Activated gamma-delta T cell treated with Interleukin-2 at 50 U/mL for 16 hours (primary cell): Measurements from ENCODE around the gene SIK3.
"Not testable (repeated sequence)": the region's sequence is repeated elsewhere in the genome, so short reads cannot be mapped to it uniquely, and the experiment has no call there.

Experiments
- DNase-seq: peaks from one replicate; pipeline ENCODE4 v3.0.0-alpha.2; 2020

The SIK3 gene

DNA sequence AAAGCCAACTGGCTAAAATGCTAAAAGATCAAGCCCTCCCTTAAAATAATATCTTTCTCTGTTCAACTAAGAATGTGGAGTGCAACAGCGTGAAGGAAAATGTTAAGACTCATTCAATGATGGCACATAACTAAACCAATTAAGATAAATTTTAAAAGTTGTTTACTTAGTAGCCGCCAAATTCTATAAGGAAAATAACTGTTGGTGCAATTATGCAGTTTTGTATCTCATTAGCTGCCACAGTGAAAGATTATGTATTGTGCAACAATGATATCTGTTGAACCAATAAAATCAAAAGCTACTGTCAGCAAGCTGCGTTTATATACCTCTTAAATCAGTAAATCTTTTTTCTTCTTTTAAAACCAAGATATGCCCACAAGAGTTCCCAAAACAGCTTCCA is 55.5 kb downstream of the SIK3 start:
- no peak for DNase-seq

DNA sequence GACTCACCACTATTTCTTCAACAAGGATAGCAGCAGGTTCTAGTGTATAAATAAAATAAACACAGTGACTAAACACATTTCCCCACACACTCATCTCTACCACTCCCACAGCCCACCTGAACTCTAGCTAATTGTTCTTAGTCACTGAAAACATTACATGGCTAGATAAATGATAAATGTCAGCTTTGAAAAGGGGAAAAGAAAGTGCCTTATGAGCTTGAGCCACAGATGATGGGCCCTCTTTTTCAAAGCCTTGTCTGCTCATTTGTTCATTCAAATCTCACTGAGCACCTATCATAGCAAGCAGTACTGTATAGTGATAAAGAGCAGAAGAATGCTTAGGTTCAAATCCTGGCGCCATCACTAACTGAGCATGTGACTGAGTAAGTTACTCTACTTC is 58.3 kb downstream of the SIK3 start:
- DNase-seq, result no peak

DNA sequence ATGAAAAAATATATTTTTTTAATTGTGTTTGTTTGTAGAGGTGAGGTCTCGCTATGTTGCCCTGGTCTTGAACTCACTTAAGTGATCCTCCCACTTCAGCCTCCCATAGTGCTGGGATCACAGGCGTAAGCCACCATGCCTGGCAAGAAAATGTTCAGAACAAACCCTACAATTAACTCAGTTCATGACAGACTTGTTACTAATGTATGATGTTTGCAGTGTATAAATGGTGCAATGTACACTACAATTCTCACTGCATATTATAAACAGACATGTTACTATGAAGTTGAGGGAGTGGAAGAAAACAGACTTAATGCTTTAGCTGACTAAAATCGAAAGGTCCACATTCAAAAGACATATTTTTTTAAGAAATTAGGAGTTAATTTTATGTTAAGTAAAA is 59.0 kb downstream of the SIK3 start:
- DNase-seq, result no peak

DNA sequence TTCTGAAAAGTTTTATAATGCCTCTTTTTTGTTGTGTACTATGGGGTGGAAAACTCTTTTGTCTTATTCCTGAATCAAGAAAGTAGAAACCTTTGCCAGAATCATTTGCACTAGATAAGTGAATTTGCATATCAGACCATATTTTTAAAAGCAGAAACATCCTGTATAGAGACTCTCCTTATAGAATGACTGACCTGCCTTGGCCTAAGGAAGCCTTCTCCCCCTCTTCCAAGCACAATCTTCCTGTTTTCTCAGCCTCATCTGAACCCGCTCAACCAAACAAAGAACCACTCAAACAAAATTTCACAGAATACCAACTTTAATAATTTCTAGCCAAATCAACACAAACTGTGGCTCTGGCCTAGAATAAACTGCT is 60.3 kb downstream of the SIK3 start:
- no peak for DNase-seq

DNA sequence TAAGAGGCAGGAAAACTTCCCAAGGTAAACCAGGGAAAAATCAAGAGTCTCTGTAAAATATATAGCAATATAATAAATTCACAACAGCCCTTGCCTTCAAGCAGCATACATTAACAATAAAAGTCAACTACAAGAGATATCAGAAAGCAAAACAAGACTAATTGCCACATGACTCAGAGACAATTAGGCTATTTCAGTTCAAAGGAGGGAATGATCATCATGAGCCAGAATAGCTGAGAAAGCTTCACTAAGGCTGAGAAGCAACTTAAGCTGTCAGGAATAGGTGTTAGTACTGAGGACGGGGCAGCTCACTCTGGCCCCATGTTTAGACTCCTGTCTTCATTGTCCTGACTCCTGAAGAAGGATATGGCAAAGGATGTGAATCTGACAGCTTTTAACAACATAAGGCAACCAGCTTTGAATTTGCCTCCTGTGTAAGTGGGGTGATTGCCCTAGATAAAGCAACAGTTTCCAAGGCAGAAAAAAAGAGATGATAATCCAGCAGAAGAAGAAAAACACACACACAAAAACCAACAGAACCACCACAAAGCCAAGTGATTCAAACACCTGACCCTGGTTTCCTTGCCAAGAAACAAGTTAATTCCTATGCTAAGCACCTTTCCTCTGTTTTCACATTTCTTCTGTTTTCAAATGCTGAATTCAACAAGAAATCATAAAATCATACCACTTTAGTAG is 60.8 kb downstream of the SIK3 start:
- no peak for DNase-seq

DNA sequence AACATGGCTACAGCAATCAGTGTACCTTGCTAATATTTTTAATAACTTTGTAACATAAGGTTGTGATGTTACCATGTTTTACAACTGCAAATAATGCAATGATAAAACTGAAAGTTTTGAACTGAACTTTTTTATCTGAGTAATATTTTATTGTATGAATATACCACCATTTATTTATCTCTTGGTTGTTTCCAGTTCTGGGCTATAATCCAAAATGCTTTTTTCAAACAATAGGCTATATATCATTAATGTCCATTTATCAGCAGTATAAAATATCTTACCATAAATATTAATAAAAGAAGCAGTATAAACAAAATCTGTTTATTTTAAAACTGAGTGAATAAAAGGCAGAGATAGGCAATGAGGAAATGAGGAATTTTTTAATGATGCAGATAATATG is 63.3 kb downstream of the SIK3 start:
- no peak for DNase-seq

DNA sequence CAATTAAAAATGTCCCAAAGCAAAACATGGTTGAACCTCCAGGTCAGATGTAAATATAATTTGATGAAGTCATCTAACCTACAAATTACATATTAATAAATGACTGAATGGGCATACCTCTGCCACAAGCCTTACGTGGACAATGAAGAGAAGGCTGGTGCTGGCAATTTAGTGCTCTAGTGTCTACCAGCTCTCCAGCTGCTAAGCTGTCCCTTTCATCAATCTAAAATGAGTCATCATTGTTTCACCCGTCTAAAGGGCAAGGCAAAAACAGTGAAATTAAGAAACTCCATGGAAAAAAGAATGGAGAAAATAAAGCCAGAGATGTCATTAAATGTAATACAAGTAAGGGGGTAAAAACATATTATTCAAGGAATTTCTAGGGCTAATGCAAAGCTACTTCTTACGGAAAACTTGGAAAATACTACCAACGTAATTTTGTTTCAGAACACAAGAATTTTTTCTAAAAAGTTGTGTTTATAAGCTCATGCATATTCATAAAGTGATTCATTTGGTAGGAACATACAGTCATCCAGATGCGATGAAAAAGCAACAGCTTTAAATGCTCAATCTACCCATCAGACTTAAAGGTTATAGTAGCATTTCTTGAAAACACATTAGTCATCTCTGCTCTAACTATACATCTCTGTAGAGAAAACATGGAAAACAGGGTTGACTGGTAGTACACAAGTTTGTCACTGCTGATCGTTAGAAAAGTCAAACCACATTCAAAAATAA is 71.5 kb downstream of the SIK3 start:
- no peak for DNase-seq

DNA sequence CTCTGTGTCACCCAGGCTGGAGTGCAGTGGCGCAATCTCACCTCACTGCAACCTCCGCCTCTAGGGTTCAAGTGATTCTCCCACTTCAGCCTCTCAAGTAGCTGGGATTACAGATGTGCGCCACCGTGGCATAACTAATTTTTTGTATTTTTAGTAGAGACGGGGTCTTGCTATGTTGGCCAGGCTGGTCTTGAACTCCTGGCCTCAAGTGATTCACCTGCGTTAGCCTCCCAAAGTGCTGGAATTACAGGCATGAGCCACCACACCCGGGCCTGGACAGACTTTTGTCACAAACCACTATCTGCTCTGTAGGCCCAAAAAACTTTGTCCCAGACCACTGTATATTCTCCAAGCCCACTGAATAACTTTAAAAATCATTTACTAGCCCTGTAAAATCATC is 74.5 kb downstream of the SIK3 start:
- DNase-seq, result not testable (repeated sequence)

DNA sequence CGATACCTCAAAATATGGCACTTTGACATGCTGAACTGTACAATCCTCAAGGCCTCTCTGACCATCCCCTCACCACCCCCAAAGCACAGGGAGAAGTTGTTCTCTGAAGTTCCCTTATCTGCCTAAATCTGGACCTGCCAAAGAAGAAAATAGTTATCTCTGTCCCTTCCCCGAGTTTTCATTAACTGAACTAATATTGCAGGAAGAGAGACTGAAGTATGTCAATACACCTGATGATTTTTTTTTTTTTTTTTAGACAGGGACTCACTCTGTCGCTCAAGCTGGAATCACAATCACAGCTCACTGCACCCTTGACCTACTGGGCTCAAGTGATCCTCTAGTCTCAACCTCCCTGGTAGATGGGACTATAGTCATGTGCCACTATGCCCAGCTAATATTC is 75.0 kb downstream of the SIK3 start:
- DNase-seq, result no peak

DNA sequence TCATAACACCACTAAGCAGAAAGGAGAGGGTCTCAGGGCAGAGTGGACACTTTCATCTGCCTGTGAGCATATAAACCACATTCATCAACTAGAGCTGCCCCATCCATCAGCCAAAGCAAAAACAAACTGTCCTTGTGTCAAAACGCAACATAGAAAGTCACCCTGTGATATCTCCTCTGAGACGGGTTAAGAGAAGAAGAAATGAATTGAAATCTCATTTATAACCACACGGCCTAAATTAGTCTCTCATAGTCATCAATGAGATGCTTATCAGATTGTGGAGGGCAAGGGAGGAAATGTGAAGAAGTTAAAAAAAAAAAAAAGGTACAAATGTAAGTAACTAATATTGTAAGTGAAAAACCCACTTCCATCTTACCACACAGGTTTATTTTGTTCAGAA is 75.7 kb downstream of the SIK3 start:
- no peak for DNase-seq

DNA sequence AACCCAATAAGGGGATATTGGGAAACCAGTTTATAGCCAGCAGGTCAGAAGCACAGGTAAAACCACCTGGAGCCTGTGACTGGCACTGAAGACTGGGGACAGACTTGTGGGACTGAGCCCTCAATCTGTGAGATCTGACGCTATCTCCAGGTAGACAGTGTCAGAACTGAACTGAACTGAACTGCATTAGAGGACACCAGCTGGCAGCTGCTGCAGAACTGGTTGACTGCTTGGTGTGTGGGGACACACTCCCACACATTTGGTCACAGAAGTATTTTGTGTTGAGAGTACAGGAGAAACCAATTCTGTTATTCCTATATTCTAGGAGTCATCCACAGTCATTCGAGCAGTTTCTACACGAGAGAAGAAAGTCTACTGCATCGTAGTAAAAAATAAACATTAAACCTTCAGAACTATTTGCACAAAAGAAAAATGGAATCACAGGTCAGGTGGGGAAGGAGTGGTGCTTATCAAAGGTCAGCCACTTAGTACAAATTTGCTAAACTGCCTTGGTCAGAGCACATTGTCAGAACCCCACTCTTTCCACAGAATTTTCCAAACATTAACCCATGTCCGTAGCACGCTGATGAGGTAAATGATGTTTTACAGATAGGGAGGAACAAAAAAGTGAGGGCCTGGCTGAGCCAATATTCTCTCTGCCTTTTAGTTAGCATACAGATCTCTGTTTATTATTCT is 77.2 kb downstream of the SIK3 start:
- DNase-seq, result no peak

DNA sequence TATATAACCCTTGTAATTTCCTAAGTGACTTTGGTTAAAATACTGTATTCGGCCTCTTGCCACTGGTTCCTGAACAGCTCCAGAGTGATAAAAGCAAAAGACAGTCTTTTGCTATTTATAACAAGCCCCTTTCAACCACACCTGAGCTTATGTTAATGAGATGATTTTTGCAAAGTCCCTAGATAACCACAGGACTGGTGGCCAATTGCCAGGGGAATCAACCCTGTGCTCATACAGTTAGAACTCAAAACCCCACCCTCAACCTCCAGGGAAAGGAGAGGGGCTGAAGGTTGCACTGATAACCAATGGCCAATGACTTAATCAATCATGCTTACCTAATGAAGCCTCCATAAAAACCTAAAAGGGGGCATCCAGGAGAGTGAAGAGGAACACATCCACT is 77.9 kb downstream of the SIK3 start:
- no peak for DNase-seq

DNA sequence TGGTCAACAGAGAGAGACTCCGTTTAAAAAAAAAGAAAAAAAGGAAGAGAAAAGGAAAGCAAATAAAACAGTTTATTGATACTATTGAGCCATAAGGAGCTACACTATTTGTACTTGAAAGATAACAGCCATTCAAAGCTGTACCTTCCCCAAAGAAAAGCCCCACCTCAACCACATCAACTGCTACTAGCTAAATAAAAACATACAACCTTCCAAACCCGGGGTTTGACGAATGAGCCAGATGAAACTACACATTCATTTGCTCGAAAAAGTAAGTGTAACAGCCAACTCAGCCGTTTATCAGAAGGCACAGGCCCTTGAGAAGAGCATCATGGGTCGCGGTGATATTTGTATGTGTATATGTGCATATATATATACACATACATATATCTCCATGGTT is 78.4 kb downstream of the SIK3 start:
- DNase-seq, result no peak

DNA sequence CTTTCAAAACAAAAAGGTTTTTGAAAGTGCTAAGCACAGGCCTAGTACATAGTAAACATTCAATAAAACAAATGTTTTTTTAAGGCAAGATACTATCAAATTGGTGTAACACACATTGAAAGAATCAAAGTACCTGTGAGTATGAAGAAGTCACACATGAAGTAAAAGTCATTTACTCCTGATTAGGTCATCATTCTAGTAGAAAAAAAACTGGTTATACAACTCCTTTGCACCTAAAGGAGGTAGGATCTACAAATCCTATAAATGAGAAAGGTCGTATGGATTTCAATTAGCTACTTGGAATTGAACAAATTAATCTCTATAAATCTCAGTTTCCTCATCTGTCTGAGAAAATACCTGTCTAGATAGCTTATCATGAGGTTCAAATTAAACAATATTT is 80.8 kb downstream of the SIK3 start:
- DNase-seq, result no peak

DNA sequence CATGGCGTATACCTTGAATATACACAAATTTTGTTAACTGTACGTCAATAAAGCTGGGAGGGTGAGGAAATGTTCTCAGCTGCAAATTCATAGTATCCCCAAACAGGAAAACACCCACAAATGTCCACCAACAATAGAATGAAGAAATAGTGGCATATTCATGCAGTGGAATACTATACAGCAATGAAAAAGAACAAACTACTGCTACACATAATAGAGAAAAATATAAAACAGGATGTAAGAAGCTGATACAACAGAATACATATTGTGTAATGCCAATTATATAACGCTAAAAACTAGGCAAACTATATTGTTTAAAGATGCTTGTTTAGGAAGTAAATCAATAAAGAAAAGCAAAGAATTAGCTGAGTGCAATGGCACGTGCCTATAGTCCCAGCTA is 81.5 kb downstream of the SIK3 start:
- DNase-seq, result no peak

DNA sequence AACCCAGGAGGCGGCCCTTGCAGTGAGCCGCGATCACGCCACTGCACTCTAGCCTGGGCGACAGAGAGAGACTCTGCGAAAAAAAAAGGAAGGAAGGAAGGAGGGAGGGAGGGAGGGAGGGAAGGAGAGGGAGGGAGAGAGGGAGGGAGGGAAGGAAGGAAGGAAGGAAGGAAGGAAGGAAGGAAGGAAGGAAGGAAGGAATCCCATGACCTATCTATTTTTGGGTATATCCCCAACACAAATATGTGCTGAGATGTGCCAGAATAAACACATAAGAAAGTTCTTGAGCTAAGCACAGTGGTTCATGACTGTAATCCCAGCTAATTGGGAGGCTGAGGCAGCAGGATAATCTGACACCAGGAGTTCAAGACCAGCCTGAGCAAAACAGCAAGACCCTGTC is 82.0 kb downstream of the SIK3 start:
- DNase-seq, result no peak

DNA sequence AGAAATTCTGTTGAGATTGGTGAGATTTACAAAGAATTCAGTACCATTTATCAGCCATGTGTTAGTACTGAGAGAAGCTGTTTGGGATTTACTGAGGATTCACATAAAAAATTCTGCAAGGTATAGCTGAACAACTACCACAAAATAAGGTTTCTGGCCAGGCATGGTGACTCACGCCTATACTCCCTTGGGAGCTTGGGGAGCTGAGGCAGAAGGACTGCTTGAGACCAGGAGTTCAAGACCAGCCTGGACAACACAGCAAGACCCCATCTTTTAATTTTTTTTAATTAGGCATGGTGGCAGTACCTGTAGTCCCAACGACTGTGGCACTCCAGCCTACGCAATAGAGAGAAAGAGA is 86.7 kb downstream of the SIK3 start:
- DNase-seq, result no peak

DNA sequence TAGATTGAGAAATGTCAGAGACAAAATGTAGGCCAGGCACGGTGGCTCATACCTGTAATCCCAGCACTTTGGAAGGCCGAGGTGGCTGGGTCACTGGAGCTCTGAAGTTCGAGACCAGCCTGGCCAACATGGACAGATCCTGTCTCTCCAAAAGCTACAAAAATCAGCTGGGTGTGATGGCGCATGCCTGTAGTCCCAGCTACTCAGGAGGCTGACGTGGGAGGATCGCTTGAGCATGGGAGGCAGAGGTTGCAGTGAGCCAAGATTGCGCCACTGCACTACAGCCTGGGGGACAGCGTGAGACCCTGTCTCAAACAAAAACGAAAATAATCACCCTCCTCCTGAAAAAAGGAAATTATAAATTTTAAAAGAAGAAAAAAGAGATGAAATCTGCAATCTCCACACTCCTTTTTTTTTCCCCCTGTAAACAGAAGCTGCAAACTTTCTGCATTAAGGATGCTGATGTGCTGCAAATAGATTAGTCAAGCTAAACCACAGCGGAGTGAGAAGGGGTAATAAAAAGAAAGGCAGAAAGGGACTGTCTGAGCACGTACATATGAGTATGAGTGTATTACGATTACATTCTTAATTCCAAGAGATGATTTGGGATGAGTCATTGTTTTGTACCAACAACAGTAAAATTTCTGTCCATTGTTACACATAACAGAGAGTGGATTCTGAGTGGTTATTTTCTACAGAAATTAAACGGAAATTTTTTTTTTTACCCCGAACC is 87.3 kb downstream of the SIK3 start:
- DNase-seq, result no peak

DNA sequence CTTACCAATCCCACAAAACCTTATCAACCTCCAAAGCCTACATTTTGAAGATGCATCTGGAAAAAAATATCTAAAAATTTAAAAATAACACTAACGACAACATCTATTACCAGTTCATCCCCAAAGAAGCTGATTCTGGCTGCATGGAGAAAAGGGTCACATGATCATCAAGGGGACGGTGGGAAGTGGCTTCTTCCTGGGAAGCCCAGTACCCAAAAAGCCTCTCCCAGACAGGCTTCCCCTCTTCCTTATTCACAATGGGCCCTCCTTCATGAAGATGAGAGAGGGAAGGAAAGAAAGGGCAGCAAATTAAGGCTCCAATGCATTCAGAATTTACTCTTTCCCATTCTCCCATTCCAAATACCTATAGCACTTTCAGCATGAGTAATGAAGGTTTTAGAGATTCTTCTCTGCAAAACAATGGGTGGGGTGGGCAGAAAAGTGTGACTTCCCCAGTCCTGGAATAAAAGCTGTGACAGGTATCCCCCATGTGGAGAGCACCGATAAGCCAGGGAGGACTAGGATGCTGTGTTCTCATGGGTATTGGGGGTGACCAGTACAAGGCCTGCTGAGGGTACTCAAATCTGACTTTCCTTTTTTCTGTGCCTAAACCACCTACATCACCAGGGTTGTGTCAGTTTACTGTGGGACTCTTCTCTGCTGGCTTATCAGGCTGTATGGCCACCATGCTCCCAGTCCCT is 88.2 kb downstream of the SIK3 start:
- no peak for DNase-seq

DNA sequence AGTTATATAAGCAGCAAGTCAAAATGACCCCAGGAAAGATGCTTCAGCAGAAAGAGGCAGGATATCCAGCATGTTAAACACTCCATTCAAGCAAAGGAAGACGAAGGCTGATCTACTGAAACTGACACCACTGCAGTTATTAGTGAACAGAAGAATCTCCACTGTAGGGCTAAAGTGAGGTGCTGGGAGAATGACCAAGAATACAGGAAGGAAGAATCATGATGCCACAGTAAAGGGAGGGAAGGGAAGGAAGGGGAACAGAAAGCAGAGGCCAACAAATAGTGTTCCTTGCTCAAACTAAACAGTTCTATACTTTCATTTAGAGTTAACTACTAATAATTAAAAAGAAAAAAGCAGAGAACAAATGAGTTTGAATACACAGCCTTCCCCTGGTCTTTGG is 92.5 kb downstream of the SIK3 start:
- no peak for DNase-seq

DNA sequence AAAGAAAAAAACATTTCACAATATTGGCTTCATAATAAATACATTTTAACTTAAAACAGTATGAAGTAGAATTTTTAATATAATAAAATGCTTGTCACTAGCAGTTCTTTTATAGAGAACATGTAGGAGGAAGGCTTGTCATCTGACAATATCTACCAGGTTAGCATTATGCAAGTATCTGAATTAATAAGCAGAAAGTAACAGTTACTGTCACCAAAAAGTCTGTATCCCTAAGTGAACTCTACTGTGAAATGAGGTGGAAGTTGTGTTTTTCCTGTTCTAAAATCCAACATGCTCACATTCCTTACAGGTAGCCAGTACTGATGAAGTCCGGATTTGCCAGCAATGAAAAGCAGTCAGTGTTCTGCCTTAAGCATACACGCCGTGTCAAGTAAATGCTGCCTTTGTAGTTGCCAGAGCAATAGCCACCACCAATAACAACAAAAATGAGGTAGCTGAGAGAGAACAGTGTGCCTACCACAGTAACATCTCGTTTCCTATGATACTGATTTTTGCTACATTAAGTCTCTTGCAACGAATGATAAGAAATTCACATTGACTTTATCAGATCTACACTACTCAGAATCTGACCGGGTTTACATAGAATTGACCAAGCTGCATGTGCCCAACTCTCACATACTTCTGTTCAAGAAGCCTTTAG is 95.5 kb downstream of the SIK3 start:
- DNase-seq, result no peak

DNA sequence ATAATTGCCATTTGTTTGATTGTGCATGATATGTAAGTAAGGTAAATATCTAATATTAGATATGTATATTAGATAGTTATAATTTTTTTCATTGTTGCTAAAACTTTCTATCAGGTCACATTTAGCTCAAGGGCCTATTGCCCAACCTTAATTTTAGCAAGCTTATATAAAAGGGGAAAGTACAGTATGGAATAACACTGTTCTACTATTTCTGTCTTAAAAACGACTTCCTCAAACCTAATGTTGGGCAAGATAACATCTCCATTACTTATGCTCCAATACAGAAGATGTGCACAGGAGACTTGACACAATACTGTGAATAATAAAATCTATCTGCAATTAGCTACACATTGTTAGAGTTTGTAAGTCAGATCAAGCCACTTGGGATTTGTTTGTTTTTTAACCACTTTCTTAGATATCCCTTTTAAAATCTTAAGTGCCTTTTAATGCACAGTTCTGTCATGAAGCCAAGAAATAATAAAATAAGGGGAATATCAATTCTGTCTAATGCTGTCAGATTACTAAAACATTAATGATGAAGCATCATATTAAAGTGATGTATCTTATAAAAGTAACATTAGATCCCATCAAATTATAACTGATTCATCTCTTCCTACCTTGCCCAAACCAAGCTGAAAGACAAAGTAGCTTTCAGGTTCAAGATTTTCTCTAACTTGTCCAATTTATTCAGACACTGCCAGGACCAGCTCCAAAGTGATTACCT is 98.1 kb downstream of the SIK3 start:
- no peak for DNase-seq
